IPS DF 19.7 (cell line): Measurements from ENCODE around the gene PLXNA3.
"Not testable (repeated sequence)": the region's sequence is repeated elsewhere in the genome, so short reads cannot be mapped to it uniquely, and the experiment has no call there.

Experiments
- DNase-seq: peaks from one replicate; pipeline ENCODE4 v3.0.0-alpha.2; 2013; ENCODE audit warnings: low read depth, low spot score

PLXNA3 gene

DNA sequence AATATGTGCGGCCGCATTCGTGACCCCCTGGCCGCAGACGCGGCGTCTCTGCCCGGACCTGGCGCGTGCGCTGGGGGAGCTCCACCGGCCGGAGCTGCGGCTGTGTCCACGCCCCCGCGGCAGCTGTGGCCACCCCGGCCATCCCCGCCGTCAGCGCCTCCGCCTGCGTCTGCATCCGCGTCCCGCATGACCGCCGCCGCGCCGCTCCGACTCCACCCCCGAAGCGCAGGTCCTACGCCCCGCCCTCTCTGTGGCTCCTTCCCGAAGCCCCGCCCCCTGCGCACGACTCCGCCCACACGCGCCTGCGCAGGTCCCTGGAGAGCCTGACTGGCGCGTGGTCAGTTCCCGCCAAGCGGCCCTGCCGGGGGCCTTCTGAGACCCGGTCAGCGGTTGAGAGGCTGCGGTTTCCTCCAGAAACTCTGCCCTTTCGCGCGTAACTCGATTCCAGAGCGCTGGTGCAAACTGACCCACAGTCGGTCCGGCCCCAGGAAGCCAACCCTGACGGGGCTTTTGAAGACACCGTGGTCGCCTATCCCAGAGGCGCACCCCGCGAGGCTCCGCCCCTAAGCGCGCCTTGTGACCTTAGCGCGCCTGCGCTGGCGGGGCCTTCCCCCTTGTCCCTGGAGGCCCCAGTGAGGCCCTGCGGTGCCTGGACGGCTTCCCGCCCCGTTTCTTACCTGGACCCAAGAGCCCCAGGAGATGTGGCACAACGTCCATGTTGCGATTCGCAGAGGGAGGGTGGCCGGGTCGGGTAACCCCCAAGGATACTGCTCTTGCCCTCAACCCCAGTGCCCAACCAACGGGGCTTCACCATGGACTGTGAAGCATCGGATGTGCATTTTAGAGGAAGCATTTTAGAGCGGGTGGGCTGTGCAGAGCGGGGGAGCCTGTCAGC, 20.9 kb downstream of the PLXNA3 start, which contains the start of gene LAGE3:
Gene LAGE3, minus strand, starts transcription at position 554 of the 895 bp plus-strand sequence. Its CDS starts 366 bp downstream, at position 188.
- DNase-seq = no peak

DNA sequence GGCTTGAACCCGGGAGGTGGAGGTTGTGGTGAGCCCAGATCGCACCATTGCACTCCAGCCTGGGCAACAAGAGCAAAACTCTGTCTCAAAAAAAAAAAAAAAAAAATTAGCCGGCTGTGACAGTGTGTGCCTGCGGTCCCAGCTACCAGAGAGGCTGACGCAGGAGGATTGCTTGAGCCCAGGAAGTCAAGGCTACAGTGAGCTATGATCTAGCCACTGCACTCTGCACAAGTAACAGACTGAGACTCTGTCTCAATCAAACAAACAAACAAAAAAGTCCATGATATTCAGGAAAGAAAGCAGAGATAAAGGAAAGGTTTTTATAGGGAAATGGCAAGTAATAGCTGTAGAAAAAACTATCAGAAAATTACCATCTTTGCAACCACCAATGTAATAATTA, 23.1 kb downstream of the PLXNA3 start:
- DNase-seq = no peak

DNA sequence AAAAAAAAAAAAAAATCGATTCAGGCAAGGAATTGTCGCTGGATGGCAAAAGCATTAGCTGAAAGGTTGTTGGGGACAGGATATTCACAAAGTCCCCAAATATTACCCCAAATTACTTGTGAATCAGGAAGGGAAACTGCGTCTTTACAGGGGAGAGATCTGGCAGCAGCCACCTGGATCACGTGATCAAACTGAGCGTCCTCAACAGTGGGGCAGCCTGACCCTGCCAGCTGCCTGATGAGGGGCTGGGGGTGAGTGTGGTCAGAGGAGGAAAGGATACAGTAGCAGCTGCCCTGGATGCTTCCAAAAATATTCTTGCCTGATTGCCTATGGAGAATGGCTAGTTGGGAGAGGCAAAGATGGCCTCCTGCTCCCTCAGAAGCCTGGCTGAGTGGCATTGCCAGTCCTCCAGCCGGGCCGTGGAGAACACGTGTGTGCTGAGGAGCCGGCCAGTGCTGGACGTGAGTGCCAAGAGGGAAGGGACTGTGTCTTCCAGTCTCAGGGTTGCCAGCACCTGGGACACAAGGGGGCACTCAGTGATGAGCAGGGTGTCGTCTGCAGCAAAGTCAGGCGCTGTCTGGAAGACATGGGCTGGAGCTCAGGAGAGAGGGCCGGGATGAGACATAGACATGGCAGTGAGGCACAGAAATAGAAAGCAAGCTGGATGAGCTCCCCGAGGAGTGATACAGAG, 24.0 kb downstream of the PLXNA3 start:
- DNase-seq = no peak

DNA sequence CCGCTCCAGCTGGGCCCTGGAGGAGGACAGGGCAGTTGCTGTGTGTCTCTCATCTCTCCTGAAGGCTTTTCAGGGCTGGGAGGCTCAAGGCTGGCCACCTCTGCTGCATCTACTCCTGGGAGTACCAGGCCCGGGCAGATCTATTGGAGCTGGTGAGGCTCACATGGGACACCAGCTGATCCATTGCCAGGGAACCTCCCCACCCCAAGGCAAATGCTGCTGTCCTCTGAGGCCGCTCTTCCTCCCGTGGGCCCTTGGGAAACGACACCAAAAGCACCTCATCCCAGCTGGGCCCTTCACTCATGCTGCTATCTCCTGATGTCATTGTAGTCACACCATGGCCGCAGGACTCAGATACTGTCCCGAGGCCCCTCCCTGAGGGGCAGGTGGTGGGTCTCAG, 24.7 kb downstream of the PLXNA3 start:
- no peak for DNase-seq

DNA sequence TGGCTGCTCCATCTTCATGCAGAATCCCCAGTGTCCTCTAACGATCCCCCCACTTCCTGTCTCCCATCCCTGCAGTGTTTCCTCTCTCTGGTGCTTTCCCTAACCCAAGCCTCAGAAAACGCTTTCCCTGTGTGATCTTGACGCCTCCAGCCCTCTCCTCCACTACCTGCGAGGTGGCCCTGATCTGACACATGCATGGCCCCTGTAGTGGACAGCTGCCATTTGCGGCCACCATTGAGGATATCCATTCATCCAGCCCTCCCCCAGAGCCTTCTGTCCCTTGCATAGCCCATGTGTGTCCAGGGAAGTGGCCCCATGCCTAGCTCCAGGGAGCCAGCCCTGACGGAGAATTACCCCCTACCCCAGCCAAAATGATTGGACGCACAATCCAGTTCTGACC, 25.2 kb downstream of the PLXNA3 start:
- DNase-seq = no peak

DNA sequence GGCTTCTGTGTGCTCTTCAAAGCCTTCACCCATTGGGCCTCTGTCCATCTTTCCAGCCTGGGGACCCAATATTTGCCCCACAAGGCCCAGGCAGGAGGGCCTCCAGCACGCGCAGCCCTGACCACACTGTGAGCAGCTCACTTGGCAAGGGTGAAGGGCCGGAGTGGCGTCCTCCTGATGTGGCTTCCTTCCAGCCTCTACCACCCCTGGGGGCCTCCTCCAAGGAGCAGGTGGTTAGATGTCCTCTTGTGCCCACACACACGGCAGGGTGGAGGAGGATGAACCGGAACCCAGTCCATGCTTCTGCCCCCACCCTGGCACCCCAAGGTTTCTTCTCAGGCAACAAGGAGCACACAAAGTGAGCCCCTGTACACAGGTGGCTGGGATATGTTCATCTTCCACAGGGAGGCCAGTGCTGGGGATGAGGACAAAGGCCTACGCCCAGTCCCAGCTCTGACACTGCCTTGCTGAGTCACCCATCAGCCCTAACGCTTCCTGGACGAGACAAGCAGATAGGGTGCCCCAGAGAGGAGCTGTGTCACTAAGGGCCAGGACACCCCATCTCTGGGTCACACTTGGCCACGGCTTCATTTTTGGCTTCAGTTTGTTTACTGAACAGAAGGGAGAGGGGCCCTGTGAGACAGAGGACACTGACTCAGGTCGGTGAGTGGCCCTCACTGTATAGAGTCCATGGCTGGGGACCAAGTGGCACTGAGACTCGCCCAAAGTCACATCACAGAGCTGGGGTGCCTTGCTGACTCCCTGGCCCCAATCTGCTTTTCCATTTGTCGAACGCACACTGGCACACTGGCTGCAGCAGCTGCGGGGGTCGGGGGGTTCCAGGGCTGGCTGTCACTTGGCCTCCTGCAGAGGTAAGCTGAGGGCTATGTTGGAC, 26.4 kb downstream of the PLXNA3 start:
- no peak for DNase-seq

DNA sequence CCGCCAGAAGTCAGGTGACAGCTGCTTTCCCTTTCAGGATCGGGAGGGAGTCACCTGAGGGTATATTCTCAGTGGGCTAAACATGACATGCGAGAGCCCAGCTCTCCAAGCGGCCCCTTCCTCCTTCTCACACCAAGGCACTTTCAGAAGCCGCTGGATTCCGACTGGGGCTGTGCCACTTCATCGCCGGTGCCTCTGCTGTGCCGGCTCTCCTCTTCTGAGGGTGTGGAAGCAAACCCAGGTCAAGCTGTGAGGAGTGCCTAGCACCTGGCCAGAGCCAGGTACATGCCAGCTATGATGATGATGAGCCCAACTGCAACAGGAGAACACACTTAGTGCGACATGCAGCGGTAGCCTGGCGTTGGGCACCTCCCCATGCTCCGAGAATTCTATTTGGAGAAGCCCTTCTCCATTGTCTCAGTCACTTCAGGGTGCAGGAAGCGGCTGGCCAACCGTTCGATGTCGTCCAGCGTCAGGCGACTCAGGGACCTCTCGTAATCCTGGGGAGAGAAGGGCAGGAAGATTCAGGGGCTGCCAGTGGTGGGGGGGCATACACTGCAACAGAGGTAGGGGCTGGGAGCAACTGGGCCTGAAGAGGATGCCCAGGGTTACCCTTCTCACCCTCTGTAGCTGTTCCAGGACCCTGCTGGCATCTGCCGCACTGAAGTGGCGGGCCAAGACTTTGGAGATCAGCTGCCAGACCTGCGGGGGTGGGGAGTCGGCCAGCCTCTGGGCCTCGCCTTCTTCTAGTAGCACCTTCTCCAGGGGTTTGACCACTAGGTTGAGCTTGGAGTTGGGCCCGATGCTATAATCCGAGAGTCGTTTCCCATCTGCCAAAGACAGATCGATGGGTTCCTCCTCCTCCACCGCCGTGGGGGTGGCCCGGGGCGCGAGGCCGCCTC, 27.3 kb downstream of the PLXNA3 start:
- DNase-seq = no peak

DNA sequence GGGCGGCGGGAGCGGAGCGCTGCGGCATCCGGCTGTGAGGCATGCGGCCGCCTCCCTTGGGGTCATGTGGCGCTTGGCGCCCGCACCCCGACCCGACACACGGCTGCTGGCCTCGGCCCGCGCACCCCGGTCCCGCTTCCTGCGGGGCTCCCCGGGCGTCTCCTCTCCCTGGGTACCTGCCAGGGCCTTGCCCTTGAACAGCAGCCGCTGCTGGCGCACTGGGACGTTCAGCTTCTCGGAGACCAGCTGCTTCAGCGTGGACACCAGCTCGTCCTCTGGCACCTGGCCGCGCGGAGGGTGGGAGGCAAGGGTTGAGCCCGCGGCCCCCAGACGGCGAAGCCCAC, 27.9 kb downstream of the PLXNA3 start:
- DNase-seq = no peak

DNA sequence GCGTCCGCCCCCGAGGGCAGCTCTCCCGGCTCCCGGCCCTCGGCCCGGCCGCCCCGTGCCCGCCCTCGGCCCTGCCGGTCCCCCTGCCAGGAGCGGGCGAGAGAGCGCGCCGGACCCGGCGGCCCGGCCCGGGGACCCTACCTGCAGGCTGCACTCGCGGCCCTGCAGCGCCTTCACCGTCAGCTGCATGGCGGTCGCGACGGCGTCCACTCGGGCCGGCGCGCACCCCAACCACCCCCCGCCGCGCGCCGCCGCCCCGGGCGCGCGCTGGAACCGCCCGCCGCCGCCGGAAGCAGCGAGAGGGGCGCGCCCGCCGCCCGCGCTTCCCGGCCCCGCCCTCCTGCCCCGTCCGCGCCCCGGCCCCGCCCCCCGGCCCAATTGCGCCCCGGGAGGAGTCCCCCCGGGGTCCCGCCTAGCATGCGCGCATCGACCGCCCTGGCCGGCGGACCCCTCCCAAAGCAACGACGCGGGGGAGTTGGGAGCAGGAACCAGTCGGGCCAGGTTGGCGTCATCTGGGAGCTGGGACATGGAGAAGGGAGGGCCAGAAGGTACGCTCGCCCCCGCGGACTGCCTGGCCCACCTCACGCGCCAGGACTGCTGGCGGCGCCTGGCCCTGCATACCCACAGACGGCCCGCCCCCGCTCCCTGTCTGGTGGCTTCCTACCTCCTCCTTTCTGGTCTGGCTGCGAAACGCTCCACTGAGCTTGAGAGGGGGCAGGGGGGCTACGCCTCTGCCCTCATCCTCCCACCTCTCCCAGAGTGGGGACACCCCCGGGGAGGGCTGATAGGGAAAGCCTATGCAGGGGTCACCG, 28.5 kb downstream of the PLXNA3 start, which contains the start of gene UBL4A:
Gene UBL4A, minus strand, starts transcription at position 220 of the 812 bp plus-strand sequence. Its CDS starts 31 bp downstream, at position 189.
- DNase-seq = no peak

DNA sequence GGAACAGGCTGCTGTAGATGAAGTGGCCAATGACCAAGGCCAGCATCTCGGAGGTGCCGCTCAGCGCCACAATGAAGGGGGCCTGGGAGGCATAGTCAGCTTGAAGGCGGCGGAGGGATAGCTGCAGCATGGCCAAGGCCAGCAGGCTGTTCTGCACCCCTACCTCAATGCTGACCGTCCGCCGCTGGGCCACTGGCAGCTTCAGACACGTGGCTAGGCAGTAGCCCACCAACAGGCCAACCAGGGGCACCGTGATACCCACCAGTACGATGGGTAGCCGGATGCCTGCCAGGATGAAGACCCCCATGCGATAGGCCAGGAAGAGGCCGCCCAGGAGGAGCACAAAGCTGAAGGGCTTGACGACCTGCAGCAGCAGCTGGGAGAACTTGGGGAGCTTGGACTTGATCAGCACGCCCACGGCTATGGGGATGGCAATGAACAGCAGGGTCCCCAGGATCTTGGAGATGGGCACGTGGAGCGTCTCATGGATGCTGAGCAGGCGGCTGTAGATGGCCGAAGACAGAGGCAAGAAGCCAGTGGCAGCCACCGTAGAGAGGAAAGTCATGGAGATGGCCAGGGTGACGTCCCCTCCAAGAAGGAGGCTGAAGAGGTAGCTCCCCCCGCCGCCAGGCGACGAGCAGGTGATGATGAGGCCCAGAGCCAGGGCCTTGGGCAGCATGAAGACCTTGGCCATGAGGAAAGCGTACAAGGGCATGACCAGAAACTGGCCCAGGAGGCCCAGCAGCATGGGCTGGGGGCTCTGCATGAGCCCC, 29.6 kb downstream of the PLXNA3 start:
- no peak for DNase-seq

DNA sequence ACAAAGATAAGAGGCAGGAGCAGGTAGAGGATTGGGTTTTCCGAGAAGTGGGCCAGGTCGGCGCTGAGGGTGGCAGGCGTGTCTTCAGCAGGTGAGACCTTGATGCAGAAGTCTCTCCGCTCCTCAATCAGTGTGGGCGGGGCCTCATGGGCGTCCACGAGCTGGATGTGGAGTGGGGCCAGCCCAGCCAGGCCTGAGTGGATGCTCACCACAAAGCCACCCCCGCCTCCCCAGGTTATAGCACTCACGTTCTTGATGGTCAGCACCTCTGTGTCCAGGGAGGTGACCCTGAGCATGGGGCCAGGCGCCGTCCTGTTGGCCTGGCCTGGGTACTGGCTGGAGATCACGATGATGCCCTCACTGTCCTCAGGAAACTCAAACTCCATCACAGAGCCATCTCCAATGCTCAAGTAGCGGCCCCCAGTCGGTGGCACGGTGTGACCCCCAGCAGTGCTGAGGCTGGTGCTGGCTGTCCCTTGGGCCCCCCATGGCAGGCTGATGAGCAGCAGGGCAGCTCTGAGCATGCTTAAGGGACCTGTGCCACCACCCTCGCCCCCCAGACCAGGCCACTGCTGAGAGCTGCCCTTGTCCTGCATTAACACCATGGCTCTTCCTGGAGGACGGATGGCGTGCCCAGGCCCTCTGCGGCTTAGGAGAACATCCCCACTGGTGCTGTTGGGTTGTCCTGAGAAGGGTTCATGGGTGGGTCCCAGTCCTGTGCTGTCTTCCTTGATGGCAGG, 30.4 kb downstream of the PLXNA3 start:
- DNase-seq = no peak

DNA sequence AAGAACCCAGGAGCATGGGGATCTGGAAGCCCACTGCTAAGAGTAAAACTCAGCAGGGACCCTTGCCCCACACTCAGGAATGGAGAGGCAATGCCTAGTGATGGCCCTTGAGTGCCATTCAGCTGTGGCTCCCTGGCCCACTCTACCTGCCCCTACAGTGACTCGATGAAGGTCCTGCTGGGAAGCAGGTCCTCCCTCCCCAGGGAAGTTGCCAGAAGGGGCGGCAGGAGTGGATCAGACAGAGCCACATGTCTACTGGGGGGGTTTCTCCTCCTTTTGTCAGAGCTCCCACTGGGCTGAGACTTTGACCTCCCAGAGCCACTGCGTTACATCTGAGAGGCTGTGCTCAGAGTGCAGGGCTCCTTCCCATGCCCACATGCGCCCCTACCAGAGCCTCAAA, 31.1 kb downstream of the PLXNA3 start:
- DNase-seq = no peak

DNA sequence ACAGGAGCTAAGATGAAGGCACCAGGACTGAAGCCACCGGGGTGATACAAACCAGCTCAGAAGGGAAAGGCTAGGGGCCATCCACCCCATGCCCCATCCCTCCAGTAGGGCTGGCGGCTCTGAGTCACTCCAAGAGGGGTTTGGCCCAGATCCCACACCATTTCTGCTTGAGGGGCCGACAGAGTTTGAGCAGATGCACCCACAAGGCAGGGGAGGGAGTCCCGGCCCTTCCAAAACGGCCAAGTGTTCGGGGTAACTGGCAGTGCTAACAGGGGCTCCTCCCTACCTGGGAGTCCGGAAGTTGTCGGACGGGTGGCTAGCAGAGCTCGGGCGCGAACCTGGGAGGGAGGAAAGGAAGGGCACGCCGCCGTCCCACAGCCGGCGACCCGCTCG, 31.9 kb downstream of the PLXNA3 start:
- DNase-seq = no peak

DNA sequence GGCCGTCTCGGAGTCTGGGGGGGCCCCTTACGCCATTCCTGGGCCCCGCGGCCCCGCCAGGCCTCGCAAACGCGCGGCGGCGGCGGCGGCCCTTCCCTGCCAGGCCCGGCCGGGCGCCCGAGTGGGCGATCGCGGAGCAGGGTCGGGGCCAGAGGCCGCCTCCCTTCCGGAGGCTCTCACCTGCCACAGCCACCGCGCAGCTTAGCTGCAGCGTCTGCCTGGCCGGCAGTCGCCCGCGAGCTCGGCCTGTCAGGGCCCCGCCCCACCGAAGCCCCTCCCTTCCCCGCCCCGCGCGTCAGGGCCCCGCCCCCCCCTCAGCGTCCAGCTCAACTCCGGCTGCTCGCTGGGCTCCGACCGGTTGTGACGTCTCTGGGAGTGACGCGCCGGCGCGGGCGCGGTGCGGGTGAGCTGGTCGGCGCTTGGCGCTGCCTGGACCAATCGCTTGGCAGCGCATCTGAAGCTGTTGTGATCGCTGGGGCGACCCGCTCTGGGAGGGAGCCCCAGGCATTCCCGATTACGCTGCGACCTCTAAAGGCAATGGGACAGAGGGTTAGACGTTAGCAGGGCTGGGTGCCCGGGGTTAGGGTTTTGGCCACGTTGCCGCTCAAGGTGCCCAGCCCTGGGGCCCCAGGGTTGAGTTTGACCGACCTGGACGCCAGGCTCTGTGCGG, 32.5 kb downstream of the PLXNA3 start, which contains the start of gene SLC10A3:
Gene SLC10A3, minus strand, starts transcription at position 216 of the 670 bp plus-strand sequence. CDS start 1,689 bp downstream, outside the sequence.
- peak; percentile 69 for DNase-seq

DNA sequence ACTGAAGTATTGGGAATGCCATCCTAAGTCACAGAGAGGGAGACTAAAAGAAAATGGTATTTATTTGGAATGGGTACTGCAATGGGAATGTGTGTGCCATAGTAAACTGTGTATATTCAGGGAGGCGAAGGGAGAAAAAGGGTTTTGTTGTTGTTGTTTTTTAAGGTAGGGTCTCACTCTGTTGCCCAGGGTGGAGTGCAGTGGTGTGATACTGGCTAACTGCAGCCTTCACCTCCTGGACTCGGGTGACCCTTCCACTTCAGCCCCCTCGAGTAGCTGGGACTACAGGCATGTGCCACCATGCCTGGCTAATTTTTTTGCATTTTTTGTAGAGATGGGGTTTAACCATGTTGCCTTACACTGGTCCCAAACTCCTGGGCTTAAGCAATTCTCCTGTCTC, 36.6 kb downstream of the PLXNA3 start:
- DNase-seq = no peak

DNA sequence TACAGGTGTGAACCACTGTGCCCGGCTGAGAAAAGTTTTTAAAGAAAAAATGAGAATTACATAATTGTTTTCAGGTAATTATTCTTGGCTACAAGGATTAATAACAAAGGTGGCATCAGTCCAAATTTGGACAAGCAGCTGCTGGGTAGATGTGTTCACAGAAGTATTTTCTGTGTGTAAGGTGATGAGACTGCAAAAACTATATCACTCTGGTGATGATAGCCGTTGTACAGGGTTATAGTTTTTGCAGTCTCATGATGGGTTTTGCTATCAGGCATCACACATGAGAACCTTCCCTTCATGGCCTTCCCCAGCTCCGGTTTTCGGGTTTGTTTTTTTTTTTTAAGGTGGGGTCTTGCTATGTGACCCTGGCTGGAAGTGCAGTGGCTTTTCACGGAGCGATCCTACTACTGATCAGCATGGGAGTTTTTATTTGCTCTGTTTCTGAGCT, 37.4 kb downstream of the PLXNA3 start:
- DNase-seq = no peak

DNA sequence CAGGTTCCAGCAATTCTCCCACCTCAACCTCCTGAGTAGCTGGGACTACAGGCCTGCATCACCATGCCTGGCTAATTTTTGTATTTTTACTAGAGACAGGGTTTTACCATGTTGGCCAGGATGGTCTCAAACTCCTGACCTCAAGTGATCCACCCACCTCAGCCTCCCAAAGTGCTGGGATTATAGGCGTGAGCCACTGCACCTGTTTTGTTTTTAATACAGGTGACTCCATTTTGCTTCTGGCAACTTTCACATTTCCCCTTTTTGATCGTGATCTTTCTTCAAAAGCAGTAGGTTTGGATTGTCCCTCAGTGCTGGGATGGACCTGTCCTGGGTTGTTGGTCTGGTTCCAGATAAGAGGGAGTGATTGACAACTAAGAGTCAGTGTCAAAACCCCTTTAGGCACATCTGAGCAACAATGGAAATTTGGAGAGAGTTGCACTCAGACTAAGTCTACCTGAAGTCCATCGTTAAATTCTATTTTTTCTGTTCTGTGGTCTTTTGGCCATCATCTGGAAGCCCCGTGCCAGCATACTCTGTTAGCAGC, 38.6 kb downstream of the PLXNA3 start:
- not testable (repeated sequence) for DNase-seq
